Activated naive CD4-positive, alpha-beta T cell (primary cell): Measurements from ENCODE around the gene S100A14.
A peak's percentile ranks its signal among the peaks of the same experiment; 100 is the strongest.
"Not testable (repeated sequence)": the region's sequence is repeated elsewhere in the genome, so short reads cannot be mapped to it uniquely, and the experiment has no call there.

Experiments
- DNase-seq, 4 experiments: peaks; one replicate each; lab custom pipeline; 2025; lab: John Stamatoyannopoulos, UW

The S100A14 gene

GRCh38 chr1:153586347-153586746 lies 29.8 kb downstream of the S100A14 start:
- no peak for DNase-seq

- no peak for DNase-seq
Observed at GRCh38 chr1:153585006-153585405, 31.1 kb downstream of the S100A14 start.

- DNase-seq: no peak
Observed at GRCh38 chr1:153583976-153584375, 32.1 kb downstream of the S100A14 start.

GRCh38 chr1:153583514-153583913 lies 32.6 kb downstream of the S100A14 start:
- not testable (repeated sequence) for DNase-seq

GRCh38 chr1:153582836-153583235 lies 33.3 kb downstream of the S100A14 start:
- not testable (repeated sequence) for DNase-seq

- DNase-seq: no peak
Observed at GRCh38 chr1:153578936-153579335, 37.2 kb downstream of the S100A14 start.

- no peak for DNase-seq
Observed at GRCh38 chr1:153578490-153578889, 37.6 kb downstream of the S100A14 start.

- no peak for DNase-seq
Observed at GRCh38 chr1:153577624-153578051, 38.5 kb downstream of the S100A14 start.

- DNase-seq: no peak
Observed at GRCh38 chr1:153577138-153577537, 39.0 kb downstream of the S100A14 start.

- DNase-seq: not testable (repeated sequence)
Observed at GRCh38 chr1:153575497-153575896, 40.6 kb downstream of the S100A14 start.

GRCh38 chr1:153575081-153575491 lies 41.0 kb downstream of the S100A14 start:
- not testable (repeated sequence) for DNase-seq

- DNase-seq: no peak
Observed at GRCh38 chr1:153573351-153573750, 42.8 kb downstream of the S100A14 start.

GRCh38 chr1:153572569-153573015 lies 43.5 kb downstream of the S100A14 start:
- peak in 1 of 4 experiments; percentile 28 for DNase-seq

- DNase-seq: no peak
Observed at GRCh38 chr1:153571706-153572105, 44.4 kb downstream of the S100A14 start.

GRCh38 chr1:153570874-153571273 lies 45.3 kb downstream of the S100A14 start:
- DNase-seq: no peak

- no peak for DNase-seq
Observed at GRCh38 chr1:153569465-153569864, 46.7 kb downstream of the S100A14 start.

GRCh38 chr1:153568367-153569099 lies 47.6 kb downstream of the S100A14 start:
- peak; percentile 38 to 66 (median 56) for DNase-seq

- DNase-seq: no peak
Observed at GRCh38 chr1:153567621-153568366, 48.3 kb downstream of the S100A14 start.

GRCh38 chr1:153566414-153567371 lies 49.4 kb downstream of the S100A14 start:
- DNase-seq: peak; percentile 39 to 73 (median 56)

GRCh38 chr1:153565529-153566374 lies 50.4 kb downstream of the S100A14 start, which contains the start of gene S100A2:
Gene S100A2, minus strand, starts transcription at chr1:153565844. Its CDS starts 1,967 bp downstream, at chr1:153563877.
- peak in 1 of 4 experiments; percentile 7 for DNase-seq
